HT1080 (cell line): ENCODE results near the gene PRKN. TPM values are rescaled to one million over a fixed set of nuclear protein-coding genes. Genes with fewer than 3 reads are reported as not detected.
"Not testable (repeated sequence)": the region's sequence is repeated elsewhere in the genome, so short reads cannot be mapped to it uniquely, and the experiment has no call there.

Experiments used
- DNase-seq: peaks from one replicate; pipeline ENCODE4 v3.0.0-alpha.2; 2015; ENCODE audit warnings: low read depth
- total RNA-seq: library from RNA; depleted of rRNA; stranded (reverse); fragments of >200 nt; shearing (Covaris generic); gene quantifications from 2 replicates; pipeline ENCODE4 v1.2.3, GENCODE V29; 2014

PRKN gene
- total RNA-seq, 1 experiment from 2014 or later, result not detected

DNA sequence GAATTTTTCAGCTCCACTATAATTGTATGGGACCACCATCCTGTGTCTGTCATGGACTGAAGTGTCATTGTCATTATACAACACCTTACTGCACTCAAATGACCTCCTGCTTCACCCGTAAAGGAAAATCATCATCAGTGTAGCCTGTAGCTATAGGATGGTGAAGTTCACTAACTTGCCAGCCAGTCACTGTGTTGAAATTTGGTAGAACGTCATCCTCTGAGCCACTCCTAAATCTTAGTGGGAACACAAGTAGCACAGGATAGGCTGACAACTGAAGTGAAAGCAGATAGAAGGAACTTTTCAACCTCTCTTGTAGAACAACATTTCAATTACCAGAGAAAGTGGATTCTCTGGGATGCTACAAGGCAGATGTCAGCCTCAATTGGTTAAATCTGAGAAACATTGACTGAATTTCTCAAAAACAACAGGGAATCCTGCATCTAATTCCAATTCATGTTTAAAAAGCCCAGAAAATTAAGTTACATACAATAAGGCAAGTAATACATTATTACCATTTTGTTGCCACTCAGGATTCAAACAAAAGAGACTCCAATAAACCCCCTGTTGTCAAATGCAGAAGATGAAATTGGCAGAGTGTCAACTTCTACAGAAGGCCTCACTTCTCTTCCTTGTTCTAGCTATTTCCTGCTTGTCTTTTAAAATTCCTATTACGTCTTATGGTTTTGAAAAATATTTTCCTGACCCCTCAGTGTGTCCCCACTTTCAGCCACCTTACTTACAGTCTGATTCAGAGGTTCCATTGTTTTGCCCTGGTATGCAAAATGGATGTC lies 805.8 kb downstream of the PRKN start:
- no peak for DNase-seq

DNA sequence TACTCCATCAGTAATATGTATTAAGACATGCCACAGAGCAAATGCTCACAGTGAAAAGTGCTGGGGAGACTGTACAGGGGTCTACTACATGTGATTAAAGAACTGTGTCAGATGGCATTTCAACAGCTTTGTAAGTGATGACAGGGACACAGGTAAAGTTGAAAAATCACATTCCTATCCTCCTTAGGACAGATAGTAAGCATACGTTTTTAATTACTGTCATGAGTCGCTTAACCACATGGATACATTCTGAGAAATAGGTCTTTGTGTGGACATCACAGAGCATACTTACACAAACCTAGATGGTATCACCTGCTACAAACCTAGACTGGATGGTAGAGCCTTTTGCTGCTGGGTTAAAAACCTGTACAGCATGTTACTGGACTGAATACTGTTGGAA lies 807.9 kb downstream of the PRKN start:
- DNase-seq, result no peak

DNA sequence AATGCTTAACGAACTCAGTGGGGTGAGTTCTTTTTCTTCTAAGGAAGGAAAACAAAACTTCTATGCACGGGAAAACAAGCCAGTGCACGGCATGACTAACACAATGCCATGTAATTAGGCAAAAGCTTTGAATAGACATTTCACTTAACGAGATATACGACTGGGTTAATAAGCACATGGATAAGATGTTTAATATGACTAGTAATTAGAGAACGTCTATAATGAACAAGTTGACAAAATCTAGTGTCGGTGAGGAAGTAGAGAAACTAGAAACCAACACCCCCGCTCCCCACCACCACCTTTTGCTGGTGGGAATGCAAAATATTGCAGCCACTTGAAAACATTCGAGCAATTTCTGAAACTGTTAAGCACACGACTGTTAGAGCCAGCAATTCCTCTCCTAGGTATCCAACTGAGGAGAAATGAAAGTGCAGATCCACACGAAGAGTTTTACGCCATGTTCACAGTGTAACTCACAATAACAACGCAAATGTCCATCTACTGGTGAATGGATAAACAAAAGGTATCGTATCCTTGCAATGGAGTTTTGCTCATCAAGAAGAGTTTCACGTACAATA lies 808.8 kb downstream of the PRKN start:
- DNase-seq, result no peak

DNA sequence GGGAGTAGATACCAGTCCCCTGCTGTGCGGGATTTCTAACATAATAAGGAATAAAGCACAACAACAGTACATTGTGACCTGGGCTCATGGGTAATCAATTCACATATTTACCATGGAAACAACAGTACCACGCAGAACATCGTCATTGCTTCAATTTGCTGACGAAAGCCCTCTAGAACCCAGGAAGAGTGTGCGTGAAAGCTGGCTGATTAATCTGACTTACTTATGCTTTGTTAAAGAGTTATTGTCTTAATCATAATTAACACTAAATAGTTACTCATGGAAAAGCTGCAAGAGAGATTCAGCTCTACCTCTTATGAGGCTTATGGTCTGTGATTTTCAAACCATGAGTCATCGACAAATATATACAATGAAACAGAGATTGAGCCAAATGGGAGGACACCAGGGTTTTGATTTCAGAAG lies 809.4 kb downstream of the PRKN start:
- DNase-seq, result peak; percentile 40

DNA sequence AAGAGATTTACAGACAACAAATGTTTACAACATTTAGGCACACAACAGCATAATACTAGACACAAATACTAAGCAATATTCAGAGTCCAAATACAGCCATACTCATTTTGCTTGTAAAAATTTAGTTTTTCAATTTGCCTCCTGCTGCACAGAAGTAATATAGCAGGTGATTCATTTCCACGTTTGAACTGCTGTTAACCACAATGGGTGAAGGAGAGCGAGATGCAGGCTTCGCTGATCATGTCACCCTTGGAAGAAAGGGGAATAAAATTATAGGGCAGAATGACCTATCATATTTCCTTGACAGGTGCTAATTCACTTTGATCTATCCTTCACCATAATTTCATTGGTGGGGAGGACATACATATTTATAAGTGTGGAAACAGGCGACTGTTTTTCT lies 809.9 kb downstream of the PRKN start:
- DNase-seq, result peak; percentile 48

DNA sequence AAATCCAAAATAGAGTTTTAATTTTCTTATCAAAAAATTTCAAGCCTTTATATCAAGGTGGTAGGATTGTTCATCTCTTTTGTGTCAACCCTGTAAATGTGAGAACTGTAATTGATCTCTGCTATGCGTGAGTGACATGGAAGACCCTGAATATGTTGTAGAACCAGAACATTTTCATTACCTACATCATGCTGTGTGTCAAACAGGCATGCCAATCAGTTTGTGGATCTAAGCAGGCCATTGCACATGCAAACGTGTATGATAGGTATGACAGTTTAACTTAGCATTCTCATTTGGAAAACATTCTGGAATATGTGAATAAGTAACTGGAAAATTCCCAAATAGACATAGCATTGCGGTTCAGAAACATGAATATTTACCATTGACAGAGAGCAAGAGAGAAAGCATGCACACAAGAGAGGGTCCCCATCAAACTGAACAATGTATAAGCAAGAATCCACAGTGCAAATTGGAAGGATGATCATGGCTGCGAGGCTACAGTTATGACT lies 812.1 kb downstream of the PRKN start:
- no peak for DNase-seq

DNA sequence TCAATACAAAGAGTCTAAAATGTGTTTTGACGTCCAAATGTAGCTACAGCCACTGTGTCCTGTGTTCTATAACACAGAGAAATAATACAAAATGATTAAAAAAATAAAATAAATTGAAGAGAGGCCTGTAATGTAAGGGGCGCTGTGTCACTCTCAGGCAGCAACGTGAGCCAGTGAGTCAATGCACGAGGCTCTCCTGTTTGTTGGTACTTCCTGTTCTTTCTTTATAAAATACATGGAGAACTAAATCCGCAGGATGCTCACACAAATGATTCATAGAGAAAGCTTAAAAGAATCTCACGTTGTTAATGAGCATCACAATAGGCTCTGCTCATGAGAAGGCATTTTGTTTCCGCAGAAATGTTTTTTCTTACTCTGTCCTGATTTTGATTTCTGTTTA lies 818.7 kb downstream of the PRKN start:
- DNase-seq, result peak; percentile 69

DNA sequence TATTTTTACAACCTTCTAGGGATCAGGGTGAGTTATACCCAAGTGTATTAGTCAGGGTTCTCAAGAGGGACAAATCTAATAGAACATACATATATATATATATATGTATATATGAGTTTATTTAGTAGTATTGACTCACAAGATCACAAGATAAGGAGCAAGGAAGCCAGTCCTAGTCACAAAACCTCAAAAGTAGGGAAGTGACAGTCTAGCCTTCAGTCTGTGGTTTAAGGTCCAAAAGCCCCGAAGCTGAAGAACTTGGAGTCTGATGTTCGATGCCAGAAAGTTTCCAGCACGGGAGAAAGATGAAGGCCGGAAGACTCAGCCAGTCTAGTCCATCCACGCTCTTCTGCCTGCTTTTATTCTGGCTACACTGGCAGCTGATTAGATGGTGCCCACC lies 821.0 kb downstream of the PRKN start:
- DNase-seq, result no peak

DNA sequence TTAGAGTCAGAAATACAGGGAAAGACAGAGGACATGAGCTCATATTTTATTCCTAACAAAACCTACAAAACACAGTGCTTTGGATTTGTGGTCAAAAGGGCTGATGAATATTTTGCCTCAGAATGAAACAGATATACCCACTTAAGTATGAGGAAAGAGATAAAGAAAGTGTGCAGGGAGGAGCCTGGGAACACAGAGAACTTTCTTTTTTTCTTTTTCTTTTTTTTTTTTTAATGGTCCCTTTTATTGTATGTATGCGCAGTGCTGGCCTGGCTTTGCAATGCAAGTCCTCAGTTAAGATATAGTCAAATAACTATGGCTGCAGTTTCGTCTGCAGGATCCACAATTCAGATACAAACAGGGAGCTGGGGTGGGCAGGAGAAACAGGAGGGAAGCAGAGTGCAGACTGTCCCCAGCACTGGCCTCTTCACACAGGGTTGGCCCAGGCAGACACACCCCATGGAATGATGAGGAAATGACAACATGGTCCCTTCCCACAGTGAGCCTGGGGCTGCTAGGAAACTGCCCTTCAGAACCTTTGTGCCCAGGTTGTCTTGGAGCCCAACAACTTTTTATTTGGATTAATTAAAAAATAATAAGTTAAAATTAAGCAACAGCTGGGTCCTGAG lies 823.9 kb downstream of the PRKN start:
- no peak for DNase-seq

DNA sequence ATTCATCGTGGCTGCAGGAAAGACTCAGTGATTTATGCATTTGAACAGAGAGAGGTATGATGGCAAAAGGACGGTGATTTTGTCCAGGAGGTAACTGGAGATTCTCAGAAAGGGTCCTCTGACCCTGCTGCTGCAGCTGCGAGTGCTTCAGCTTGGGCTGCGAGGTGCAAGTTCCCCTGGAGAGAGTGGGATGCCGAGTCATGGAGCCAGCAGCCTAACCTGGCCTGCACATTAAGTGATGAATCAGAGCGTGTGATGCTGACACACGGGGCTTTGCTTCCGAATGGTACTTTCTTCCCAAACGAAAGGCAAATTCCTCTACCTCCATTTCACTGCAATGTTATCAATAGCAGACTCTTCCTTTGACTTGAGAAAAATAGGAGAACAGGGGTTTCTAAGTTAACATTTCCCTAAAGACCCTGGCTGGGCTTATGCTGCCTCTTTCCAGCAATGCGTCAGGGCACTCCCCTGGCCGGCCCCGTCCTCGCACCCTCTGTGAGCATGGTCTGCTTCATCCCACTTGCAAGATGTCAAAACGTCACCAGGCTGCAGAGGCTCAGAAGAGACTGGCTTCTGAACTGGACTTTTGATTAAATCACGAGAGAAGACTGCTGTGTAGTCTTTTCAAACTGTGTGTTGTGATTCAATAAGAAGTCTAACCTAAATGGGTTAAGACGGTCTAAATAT lies 825.7 kb downstream of the PRKN start:
- DNase-seq, result peak; percentile 13

DNA sequence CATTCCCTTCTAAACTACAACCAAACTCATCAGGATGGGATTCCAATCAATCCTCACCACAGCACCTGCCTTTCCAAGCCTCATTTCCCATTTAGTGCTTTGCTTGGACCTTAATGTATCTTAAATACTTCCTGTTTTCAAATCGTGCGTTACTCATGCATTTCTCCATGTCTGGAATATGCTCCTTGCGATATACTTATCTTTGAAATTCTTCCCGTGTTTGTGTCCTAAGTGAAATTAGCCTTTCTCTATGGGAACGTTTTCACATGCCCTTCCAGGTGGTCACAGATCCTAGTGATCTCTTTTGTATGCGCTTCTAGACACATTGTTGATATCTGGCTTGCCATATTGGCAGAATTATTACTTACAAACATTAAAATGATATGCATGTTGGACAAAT lies 833.1 kb downstream of the PRKN start:
- no peak for DNase-seq

DNA sequence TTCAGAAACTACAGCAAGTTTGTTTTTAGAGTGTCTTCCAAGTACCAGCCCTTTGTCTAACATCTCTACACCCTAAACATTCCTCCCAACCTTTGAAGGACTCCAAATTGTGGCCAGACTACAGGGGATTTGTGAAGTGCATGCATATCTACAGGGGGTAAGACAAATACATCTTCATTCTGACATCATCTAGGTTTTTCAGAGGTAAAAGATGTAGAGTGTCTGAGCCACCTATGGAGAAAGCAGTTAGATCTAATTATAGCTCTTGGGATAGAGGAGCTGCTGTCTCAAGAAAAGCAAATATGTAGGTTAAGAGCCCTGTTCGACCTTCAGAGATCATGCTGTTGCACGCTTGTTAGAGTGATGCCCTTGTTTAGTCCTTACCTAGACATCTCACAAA lies 836.0 kb downstream of the PRKN start:
- no peak for DNase-seq

DNA sequence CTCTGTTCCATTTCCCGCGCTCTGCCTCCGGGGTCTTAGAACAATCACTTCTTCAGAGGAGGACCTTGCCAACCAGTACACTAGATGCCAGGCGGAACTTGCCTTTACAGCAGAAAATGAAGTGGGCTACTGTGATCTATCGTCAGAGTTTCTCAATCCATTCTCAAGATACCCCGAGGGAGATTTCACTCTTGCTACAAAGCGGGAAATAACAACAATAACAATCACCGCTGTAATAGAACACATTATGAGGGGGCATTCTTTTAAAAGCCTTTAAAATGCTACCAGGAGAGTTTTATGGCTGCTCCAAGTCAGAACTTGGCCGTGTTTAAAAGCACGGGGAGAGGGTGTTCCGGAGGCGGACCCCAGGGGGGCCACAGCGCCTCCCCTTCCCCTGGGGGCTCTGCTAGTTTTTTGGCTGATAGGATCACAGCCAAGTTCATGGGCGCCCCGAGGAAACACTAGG lies 836.7 kb downstream of the PRKN start:
- no peak for DNase-seq

DNA sequence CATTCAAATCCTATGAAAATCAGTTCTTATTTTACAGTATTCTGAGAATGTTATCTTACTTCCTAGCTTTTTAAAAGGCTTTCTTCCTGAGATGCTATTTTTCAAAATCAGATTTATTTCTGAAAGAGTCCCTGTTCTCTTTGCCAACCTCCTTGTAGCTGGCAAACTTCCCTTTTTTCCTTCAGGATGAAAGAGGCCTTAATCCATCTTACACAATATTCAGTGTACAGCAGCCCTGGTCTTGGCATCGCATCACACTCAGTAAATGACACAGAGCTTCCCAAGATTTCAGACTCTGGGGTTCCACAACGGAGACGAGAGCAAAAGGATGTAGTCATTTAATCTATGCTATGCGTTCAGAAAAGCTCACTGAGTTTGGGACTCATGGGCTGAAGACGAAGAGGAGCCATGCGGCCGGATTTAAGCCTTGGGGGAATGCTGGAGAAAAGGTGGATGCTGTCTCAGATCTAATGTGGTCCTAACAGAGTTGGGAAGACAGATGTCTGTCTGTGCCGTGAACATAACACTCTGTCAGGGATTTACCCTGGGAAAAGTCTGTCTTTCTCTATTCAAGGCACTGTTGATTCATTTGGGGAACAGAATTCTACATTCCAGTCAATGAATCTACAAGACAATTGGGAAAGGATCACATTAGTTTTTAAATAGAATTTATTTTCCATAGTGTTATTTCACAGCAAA lies 837.3 kb downstream of the PRKN start:
- no peak for DNase-seq

DNA sequence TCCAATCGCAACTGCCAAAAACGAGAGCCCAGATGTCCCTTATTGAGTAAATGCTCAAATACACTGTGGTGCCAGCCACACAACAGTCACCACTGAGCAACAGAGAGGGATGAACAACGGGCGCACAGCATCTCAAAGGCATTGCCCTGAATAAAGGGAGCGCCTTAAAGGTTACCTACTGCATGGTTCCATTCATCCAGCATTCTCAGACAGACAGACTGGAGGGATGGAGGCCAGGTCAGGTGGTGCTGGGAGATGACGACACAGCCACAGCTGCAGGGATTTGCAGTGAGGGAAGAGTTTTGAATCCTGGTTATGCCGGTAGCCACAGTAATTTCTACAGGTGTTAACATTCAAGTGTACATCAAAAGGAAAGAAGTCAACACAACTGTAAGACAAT lies 838.2 kb downstream of the PRKN start:
- no peak for DNase-seq

DNA sequence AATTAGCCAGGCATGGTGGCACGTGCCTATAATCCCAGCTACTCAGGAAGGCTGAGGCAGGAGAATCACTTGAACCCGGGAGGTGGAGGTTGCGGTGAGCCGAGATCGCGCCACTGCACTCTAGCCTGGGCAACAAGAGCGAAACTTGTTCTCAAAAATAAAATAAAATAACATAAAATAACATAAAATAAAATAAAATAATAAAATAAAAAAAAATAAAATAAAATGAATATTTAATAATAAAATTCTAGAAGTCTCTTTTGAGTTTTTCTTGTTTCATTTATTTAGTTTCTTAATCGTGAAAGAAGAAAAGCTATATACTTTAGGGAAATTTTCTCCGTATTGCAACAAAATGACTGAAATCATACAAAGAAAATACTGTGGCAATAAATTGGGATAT lies 841.0 kb downstream of the PRKN start:
- DNase-seq, result not testable (repeated sequence)

DNA sequence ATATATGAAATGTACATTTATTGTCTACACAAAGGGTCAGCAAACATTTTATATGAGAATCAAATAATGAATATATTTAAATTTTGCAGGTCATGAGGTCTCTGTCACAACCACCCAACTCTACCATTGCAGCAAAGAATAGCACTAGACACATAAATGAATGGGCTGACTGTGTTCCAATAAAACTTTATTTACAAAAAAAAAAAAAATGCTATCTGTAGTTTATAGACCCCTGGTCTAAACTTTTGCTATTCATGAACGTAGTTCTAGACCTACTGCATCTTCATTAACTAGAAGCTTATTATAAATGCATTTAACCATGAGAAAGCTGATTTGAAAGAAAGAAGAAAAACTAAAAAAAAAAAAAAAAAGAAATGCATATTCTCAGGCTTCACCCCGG lies 842.8 kb downstream of the PRKN start:
- no peak for DNase-seq

DNA sequence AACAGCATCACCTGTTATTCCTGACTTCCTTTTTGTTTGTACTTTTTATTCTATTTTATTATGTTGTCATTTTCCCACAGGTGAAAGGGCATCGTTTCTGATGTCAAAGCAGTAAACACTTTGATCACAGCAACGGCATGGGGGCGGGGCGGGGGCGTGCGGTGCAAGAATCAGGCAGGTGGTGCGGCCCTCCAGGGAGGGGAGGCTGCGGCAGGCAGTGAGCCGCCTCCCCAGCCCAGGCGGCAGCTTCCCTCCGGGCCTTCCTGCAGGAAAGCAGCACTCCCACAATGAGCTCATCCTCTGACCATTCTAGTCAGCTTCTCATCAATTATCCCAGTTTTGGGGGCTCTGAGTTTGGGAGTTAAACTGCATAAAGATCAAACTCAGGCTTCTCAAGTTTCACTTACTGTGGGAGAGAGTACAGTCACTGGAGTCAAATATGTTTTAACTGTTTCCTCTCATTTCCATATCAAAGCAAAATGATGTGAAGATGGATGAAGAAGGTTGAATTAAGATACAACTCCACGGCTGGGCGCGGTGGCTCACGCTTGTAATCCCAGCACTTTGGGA lies 845.3 kb downstream of the PRKN start:
- no peak for DNase-seq

DNA sequence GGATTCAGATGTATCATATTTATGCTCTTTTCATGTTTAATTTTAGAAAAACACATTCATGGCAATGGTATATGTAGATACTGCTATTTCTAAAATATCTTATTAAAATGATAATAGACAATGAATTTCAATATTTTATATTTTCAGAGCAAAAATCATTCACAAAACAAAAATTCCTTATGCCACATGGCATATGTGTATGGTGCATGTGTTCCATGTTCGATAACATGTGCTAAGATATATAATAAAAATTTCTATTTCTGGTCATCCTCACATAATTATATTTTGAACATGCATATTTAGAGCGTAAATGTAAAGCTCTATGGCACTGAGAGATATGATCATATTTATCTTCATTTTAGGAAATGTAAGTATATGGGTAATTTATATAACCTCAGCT lies 847.5 kb downstream of the PRKN start:
- no peak for DNase-seq

DNA sequence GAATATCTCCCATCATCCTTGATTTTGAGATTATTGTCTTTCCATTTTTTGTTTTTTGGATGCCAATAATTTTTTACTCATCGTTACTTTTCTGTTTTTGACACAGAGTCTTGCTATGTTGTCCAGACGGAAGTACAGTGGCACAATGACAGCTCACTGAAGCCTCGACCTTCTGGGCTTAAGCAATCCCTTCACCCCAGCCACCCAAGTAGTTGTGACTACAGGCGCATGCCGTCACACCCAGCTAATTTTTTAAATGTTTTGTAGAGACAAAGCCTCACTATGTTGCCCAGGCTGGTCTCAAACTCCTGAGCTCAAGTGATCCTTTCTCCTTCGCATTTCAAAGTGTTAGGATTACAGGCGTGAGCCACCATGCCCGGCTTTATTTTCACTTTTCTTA lies 851.3 kb downstream of the PRKN start:
- DNase-seq, result no peak
